NCI-H1092 treated with DMSO at 0.1 percent for 48 hours (cell line): ENCODE results near the gene LLGL2.

Source experiments
- DNase-seq: peaks from one replicate; lab custom pipeline; 2025; lab: John Stamatoyannopoulos, UW

The LLGL2 gene

GRCh38 chr17:75492555-75493168, 32.8 kb upstream of the LLGL2 start:
- no peak for DNase-seq

GRCh38 chr17:75493476-75494129, 31.9 kb upstream of the LLGL2 start:
- DNase-seq = no peak

DNA sequence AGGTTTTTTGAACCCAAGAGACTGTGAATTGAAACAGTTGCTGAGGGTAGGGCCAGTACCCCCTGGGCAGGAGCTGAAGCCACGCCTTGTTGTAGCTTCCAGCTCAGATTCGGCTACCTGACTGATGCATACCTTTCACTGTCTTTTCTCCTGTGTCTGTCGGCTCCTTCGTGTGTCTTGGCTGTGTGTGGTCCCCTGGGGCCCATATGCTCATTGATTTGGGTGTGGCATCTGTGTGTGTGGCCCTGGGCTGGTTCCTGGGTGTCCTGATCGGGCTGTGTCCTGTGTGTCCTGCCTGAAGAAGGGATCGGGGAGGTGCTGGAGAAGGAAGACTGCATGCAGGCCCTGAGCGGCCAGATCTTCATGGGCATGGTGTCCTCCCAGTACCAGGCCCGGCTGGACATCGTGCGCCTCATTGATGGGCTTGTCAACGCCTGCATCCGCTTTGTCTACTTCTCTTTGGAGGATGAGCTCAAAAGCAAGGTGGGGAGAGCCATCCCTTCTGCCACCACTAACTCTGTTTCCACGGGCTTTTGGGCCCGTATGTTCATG, 31.1 kb upstream of the LLGL2 start:
- no peak for DNase-seq

DNA sequence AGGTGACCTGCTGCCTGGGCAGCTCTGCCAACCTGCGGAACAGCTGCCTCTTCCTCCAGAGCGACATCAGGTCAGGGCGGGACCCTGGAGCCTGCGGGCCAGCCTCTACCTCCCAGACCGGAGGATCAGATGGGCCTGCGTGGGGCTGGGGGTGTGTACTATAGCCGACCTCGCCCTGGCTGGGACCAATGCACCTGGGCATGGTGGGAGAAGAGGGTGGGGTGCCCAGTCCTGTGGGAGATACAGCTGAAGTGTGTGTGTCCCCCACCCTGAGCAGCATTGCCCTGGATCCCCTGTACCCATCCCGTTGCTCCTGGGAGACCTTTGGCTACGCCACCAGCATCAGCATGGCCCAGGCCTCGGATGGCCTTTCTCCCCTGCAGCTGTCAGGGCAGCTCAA, 29.5 kb upstream of the LLGL2 start:
- no peak for DNase-seq

- no peak for DNase-seq
These were observed 27.3 kb upstream of the LLGL2 start for GRCh38 chr17:75498039-75498725.

- DNase-seq = no peak
These were observed 26.7 kb upstream of the LLGL2 start for GRCh38 chr17:75498726-75499213.

DNA sequence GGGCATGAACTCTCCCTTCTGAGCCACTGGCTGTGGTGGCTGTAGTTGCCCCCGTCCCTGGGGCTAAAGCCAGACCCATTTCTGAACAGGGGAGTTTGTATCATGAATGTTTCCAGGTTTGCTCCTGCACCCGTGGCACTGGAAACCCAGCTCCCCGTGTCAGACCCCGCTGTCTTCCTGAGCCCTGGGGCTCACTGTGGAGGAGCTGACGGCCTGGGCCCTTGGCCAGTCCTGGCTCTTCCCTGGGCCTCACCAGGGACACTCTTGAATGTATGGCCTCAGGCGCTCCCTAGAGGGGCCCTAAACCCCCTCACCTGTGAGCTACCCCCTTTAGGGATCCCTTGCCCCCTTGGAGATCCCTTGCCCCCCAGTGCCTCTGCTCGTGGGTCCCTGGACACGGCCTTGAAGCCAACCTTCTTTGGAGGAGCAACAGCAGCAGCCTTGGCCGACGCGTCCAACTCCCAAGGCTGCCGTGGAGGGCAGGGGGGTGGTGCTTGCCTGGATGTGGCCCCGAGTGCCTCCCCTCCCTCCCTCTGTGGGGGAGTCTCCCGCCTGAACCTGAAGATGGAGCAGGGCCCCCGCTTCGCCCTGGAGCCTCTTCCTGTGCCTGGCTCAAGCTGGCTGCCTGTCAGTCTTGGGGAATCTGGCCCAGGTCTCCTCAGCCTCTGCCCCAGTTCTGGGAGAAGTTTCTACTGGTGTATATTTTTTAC, 26.0 kb upstream of the LLGL2 start:
- no peak for DNase-seq

DNA sequence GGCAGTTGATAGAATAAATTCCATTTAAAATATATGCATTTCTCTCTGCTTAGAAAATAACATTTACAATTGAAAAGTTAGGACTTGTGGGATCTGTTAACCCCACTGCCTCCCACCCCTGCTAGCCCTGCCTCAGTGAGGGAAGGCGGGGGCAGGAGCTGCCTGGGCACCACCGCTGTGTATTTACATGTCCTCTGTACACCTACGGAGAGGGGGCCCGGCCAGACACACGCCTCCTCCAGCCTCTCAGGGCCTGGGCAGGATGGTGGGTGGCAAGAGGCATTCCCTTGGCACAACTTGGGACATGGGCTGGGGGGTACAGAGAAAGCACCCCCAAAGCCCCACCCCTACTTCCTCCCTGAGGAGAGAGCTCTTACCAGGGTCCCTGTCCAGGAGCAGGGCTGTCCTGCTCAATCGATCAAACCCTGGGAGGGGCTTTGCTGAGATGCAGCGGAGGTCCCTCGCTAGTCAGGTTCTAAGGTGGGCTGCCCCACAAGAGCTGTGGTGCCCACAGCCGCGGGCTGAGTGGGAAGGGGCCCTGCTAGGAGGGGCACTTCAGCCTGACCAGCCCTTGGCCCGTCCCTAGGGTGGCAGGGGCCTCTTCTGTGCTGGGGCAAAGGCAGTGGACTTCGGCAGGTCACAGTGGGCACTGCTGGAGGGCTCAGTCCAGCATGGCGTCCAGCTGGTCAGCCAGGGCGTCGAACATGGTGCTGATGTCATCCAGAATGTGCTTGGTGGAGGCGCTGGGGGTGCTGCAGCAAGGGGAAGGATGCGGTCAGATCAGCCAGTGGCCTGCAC, 24.9 kb upstream of the LLGL2 start:
- DNase-seq = no peak

GRCh38 chr17:75501378-75502071, 24.0 kb upstream of the LLGL2 start:
- no peak for DNase-seq

DNA sequence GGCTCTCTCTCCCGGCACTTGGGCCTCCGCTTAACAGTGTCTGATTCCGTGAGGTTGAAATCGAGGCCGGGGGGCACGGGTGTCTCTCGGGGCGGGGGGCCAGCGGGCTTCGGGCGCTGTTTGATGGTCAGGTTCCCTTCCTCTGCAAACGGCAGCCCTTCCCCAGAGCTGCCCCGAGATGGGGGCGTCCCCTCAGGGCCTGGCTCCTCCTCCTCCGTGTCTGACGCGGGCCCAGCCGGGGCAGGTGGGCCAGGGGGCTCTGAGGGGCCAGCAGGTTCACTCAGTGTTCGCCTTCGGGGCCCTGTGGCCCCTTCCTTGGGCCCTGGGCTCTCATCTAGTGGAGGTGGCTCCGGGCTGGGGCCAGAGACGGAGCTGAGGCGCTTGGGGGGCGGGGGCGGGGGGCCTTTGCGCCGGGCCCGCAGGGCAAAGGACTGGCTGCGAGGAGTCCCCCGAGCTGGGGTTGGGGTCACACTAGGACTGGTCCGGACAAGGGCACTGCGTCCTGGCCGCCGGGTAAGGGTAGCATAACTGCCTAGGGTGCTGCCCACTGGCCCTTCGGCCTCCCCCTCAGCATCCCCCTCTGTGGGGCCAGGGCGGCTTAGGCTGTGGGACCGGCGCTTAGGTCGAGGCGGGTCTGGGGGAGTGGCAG, 23.3 kb upstream of the LLGL2 start:
- no peak for DNase-seq

- no peak for DNase-seq
These were observed 22.7 kb upstream of the LLGL2 start for GRCh38 chr17:75502721-75503329.

DNA sequence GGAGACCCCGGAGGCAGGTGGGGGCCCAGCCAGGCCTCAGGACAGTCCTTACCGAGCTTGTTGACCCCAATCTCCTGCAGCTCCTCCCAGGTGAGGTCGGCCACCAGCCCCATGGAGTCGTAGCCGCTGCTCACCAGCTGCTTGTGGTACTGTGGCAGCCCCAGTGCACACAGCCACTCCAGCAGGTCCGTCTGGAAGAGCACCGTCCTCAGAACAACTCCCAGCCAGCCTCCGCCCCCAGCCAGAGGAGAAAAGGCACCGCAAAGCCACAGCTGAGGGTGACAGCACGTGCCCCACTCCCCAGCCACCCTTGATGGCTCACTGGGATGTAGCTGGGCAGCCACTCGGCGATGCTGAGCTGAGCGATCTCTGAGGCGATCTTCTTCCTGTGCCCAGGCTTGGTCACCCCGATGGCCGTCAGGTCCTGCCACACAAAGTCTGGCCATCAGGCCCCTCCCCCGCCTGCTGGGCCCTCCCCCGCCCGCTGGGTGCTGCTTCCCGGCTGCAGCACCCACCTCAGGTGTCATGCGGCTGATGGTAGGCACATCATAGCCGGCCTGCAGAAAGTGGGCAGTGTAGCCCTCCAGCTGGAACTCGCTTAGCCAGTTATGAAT, 22.1 kb upstream of the LLGL2 start:
- DNase-seq = no peak

- DNase-seq = no peak
These were observed 21.5 kb upstream of the LLGL2 start for GRCh38 chr17:75503976-75504346.

DNA sequence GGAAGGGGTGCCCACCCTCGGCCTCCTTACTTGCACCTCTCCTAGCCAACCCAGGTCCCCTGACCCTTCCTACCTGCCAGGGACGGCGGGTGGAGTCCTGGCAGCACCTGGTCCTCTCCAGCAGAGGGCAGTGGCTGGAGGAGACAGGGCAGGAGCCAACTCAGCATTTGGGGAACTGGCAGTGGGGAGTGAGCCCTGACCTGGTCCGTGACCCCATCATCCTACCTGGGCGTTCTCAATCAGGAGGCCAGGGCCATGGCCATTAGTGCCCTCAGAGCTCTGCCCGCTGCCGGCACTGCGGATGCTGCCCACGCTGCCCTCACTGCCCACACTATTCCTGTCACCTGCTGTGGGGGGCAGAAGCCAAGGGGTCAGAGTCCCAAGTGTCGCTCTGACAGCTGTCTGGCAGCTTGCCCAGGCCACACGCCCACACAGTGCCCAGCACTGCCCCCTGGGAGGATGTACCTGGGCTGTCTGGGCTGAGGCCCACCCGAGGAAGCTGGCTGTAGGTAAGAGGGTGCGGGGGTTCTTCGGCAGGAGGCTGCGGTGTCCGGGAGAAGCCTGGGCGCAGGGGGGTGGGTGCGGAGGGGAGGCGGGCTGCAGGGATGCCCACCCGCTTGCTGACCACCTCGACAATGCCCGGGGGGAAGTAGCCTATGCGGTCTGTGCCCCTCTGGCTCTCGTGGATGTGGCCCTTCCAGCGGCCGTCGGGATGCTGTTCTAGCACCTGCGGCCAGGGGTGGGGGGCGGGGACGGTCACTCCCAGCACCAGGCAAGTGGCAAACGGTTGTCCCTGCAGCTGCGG, 20.9 kb upstream of the LLGL2 start:
- no peak for DNase-seq

GRCh38 chr17:75505152-75505409, 20.4 kb upstream of the LLGL2 start:
- DNase-seq = no peak

DNA sequence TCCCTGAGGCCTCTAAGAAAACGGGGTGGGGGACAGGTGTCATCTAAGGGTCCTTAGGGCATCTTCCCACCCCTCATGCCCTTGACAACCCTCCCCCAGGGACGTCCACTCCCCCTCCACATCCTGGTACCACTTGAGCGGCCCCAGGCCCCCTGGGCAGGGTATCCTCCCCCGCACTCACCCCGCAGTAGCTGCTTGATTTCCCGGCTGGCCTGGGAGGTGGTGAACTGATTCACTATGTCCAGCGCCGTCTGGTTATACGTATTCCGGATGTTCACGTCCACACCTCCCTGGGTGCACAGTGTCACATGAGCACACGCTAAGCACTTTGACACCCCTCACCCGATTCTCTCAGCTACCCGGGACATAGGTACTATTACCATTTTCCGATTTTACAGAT, 19.9 kb upstream of the LLGL2 start:
- DNase-seq = no peak

DNA sequence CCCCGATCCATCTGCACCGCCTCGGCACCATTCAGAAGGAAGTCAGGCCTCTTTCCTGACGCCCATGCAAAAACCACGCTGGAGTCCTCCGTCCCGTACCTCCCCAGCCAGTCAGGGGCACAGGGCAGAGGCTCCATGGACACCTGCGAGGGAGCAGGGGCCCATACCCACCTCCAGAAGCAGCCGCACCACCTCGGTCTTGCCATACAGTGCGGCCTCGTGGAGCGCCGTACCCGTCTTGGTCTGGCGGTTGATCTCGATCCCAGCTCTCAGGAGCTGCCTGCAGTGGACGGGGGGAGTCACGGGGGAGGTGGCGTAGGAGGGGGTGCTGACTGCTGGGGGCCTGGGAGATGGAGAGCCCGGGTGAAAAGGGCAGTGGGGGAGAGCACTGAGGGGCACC, 19.4 kb upstream of the LLGL2 start:
- no peak for DNase-seq

DNA sequence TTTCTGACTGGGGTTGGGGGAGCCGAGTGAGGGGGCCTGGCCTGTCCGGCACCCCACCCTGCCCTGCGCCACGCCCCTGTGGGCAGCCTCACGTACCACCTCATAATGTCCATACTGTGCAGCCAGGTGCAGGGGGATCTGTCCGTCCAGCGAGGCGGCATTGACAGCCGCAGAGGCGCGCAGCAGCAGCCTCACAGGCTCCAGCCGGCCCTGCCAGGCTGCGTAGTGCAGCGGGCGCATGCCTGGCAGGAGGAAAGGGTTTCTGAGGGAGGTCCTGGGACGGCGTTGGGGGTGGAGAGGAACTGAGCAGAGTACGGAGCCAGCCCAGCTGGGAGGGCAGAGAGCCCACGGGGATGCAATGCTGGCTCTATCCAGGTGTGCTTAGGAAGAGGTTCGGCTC, 18.6 kb upstream of the LLGL2 start:
- no peak for DNase-seq
